WTC11 (cell line): ENCODE results near the gene KCND3. TPM values are rescaled to one million over a fixed set of nuclear protein-coding genes. Genes with fewer than 3 reads are reported as not detected.

Source experiments
- ATAC-seq: fragments of 200-7000 bp; cut with Tn5 transposase; 2 replicates; pipeline ENCODE4 v1.10.0; 2021; ENCODE audit warnings: mild to moderate bottlenecking, moderate library complexity
- CTCF ChIA-PET: fragments of 300-600 bp; sonication (Branson Sonifier 250); formaldehyde crosslinking; loops from one replicate; lab custom pipeline; 2021; ENCODE audit warnings: antibody characterized with exemption; lab: Charles Lee
- POLR2A ChIA-PET: fragments of 350-600 bp; sonication (Branson Sonifier 250); formaldehyde crosslinking; loops from one replicate; lab custom pipeline; 2021; ENCODE audit warnings: antibody characterized with exemption; lab: Charles Lee
- DNase-seq: peaks from one replicate; pipeline ENCODE4 v3.0.0; 2021; ENCODE audit warnings: low spot score
- H3K27ac Mint-ChIP-seq: 2 replicates; pipeline ENCODE4 v1.8.0; 2021; ENCODE audit warnings: mixed read lengths
- H3K27me3 Mint-ChIP-seq: 2 replicates; pipeline ENCODE4 v1.8.0; 2021; ENCODE audit warnings: low read depth, mild to moderate bottlenecking, moderate library complexity, mixed read lengths
- H3K36me3 Mint-ChIP-seq: 2 replicates; pipeline ENCODE4 v1.8.0; 2021; ENCODE audit warnings: mixed read lengths
- H3K4me1 Mint-ChIP-seq: 2 replicates; pipeline ENCODE4 v1.8.0; 2022; ENCODE audit warnings: mixed read lengths
- H3K4me3 Mint-ChIP-seq: 2 replicates; pipeline ENCODE4 v1.8.0; 2021; ENCODE audit warnings: mild to moderate bottlenecking, moderate library complexity, mixed read lengths
- H3K9me3 Mint-ChIP-seq: 2 replicates; pipeline ENCODE4 v1.8.0; 2021; ENCODE audit warnings: mixed read lengths
- FOXJ3 ChIP-seq: sonication (generic); formaldehyde crosslinking; IDR thresholded peaks from 2 replicates; pipeline ENCODE4 v1.9.0; 2021; ENCODE audit warnings: missing genetic modification reagents, mild to moderate bottlenecking, borderline replicate concordance
- FOXP1 ChIP-seq: sonication (generic); formaldehyde crosslinking; IDR thresholded peaks from 2 replicates; pipeline ENCODE4 v1.8.0; 2022; ENCODE audit warnings: missing genetic modification reagents, mild to moderate bottlenecking, moderate library complexity, borderline replicate concordance
- GRHL2 ChIP-seq: fragments of 250-450 bp; sonication (Bioruptor Pico); IDR thresholded peaks from 2 replicates; pipeline ENCODE4 v1.8.0; 2022; ENCODE audit warnings: mild to moderate bottlenecking, moderate library complexity; ENCODE audit not compliant: insufficient replicate concordance, severe bottlenecking
- HMGA2 ChIP-seq: fragments of 250-450 bp; sonication (Bioruptor Pico); IDR thresholded peaks from 2 replicates; pipeline ENCODE4 v1.4.0; 2021; ENCODE audit warnings: mild to moderate bottlenecking, moderate library complexity
- MXD4 ChIP-seq: fragments of 250-450 bp; sonication (Bioruptor Pico); IDR thresholded peaks from 2 replicates; pipeline ENCODE4 v1.8.0; 2021; ENCODE audit warnings: mild to moderate bottlenecking, moderate library complexity, borderline replicate concordance
- NR1H2 ChIP-seq: sonication (generic); formaldehyde crosslinking; IDR thresholded peaks from 2 replicates; pipeline ENCODE4 v1.9.0; 2021; ENCODE audit warnings: mild to moderate bottlenecking, moderate library complexity, missing genetic modification reagents
- PRRX2 ChIP-seq: fragments of 250-450 bp; sonication (Bioruptor Pico); IDR thresholded peaks from 2 replicates; pipeline ENCODE4 v1.8.0; 2021; ENCODE audit warnings: mild to moderate bottlenecking
- RORB ChIP-seq: fragments of 250-450 bp; sonication (Bioruptor Pico); IDR thresholded peaks from 2 replicates; pipeline ENCODE4 v1.9.0; 2021; ENCODE audit warnings: mild to moderate bottlenecking
- SOX15 ChIP-seq: fragments of 250-450 bp; sonication (Bioruptor Pico); IDR thresholded peaks from 2 replicates; pipeline ENCODE4 v1.9.0; 2021; ENCODE audit warnings: mild to moderate bottlenecking
- ZNF396 ChIP-seq: fragments of 250-450 bp; sonication (Bioruptor Pico); IDR thresholded peaks from 2 replicates; pipeline ENCODE4 v1.8.0; 2021; ENCODE audit warnings: mild to moderate bottlenecking, moderate library complexity, borderline replicate concordance
- ZNF671 ChIP-seq: fragments of 250-450 bp; sonication (Bioruptor Pico); IDR thresholded peaks from 2 replicates; pipeline ENCODE4 v1.8.0; 2021; ENCODE audit warnings: mild to moderate bottlenecking
- total RNA-seq: library from RNA; stranded (reverse); gene quantifications from 3 replicates; pipeline ENCODE4 v1.2.3, GENCODE V29; 2021
- TF ChIP-seq, protein P1 (sequence below): sonication (generic); formaldehyde crosslinking; IDR thresholded peaks from 2 replicates; pipeline ENCODE4 v1.8.1; 2023; ENCODE audit warnings: mild to moderate bottlenecking, missing genetic modification reagents
- TF ChIP-seq, protein P2 (sequence below): sonication (generic); formaldehyde crosslinking; IDR thresholded peaks from 2 replicates; pipeline ENCODE4 v1.8.0; 2022; ENCODE audit warnings: mild to moderate bottlenecking, missing genetic modification reagents
- TF ChIP-seq, protein P3 (sequence below): sonication (generic); formaldehyde crosslinking; IDR thresholded peaks from 2 replicates; pipeline ENCODE4 v1.8.0; 2023; ENCODE audit warnings: missing genetic modification reagents, mild to moderate bottlenecking, borderline replicate concordance
- TF ChIP-seq, protein P4 (sequence below): sonication (generic); formaldehyde crosslinking; IDR thresholded peaks from 2 replicates; pipeline ENCODE4 v1.8.0; 2023; ENCODE audit warnings: missing genetic modification reagents
- TF ChIP-seq, protein P5 (sequence below): sonication (generic); formaldehyde crosslinking; IDR thresholded peaks from 2 replicates; pipeline ENCODE4 v1.8.0; 2023; ENCODE audit warnings: mild to moderate bottlenecking, missing genetic modification reagents

KCND3 gene
- total RNA-seq, 1 experiment from 2014 or later: 0.35 TPM

DNA sequence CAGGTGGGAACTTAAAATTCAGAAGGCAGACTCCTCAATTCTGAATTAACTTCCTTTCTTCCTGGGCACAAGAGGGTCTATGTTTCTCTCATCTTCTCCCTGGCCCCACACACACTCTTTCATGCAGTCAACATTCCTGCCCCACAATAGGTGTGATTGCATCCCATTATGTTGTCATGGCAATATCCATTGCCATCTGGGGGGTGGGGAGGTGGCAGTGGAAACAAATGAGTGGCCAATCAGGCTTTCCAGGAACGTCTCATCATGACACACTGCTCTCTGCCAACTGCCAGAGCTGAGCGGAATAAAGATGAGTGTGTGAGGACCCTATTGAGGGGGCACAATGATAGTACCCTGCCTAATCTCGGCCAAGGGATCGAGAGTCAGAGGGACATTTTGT lies 80.4 kb downstream of the KCND3 start (continued):
- TF ChIP-seq, protein P1, sequence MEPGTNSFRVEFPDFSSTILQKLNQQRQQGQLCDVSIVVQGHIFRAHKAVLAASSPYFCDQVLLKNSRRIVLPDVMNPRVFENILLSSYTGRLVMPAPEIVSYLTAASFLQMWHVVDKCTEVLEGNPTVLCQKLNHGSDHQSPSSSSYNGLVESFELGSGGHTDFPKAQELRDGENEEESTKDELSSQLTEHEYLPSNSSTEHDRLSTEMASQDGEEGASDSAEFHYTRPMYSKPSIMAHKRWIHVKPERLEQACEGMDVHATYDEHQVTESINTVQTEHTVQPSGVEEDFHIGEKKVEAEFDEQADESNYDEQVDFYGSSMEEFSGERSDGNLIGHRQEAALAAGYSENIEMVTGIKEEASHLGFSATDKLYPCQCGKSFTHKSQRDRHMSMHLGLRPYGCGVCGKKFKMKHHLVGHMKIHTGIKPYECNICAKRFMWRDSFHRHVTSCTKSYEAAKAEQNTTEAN (CRISPR knock-in tag): no peak
- TF ChIP-seq, protein P2, sequence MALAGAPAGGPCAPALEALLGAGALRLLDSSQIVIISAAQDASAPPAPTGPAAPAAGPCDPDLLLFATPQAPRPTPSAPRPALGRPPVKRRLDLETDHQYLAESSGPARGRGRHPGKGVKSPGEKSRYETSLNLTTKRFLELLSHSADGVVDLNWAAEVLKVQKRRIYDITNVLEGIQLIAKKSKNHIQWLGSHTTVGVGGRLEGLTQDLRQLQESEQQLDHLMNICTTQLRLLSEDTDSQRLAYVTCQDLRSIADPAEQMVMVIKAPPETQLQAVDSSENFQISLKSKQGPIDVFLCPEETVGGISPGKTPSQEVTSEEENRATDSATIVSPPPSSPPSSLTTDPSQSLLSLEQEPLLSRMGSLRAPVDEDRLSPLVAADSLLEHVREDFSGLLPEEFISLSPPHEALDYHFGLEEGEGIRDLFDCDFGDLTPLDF (CRISPR knock-in tag): no peak
- TF ChIP-seq SOX15 (no peak), GRHL2 (CRISPR knock-in tag) (no peak), ZNF396 (CRISPR knock-in tag) (no peak), PRRX2 (no peak), MXD4 (no peak), NR1H2 (CRISPR knock-in tag) (no peak), HMGA2 (no peak), ZNF671 (CRISPR knock-in tag) (no peak), FOXP1 (CRISPR knock-in tag) (no peak)
- TF ChIP-seq, protein P3, sequence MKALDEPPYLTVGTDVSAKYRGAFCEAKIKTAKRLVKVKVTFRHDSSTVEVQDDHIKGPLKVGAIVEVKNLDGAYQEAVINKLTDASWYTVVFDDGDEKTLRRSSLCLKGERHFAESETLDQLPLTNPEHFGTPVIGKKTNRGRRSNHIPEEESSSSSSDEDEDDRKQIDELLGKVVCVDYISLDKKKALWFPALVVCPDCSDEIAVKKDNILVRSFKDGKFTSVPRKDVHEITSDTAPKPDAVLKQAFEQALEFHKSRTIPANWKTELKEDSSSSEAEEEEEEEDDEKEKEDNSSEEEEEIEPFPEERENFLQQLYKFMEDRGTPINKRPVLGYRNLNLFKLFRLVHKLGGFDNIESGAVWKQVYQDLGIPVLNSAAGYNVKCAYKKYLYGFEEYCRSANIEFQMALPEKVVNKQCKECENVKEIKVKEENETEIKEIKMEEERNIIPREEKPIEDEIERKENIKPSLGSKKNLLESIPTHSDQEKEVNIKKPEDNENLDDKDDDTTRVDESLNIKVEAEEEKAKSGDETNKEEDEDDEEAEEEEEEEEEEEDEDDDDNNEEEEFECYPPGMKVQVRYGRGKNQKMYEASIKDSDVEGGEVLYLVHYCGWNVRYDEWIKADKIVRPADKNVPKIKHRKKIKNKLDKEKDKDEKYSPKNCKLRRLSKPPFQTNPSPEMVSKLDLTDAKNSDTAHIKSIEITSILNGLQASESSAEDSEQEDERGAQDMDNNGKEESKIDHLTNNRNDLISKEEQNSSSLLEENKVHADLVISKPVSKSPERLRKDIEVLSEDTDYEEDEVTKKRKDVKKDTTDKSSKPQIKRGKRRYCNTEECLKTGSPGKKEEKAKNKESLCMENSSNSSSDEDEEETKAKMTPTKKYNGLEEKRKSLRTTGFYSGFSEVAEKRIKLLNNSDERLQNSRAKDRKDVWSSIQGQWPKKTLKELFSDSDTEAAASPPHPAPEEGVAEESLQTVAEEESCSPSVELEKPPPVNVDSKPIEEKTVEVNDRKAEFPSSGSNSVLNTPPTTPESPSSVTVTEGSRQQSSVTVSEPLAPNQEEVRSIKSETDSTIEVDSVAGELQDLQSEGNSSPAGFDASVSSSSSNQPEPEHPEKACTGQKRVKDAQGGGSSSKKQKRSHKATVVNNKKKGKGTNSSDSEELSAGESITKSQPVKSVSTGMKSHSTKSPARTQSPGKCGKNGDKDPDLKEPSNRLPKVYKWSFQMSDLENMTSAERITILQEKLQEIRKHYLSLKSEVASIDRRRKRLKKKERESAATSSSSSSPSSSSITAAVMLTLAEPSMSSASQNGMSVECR (CRISPR knock-in tag): no peak
- TF ChIP-seq, protein P4, sequence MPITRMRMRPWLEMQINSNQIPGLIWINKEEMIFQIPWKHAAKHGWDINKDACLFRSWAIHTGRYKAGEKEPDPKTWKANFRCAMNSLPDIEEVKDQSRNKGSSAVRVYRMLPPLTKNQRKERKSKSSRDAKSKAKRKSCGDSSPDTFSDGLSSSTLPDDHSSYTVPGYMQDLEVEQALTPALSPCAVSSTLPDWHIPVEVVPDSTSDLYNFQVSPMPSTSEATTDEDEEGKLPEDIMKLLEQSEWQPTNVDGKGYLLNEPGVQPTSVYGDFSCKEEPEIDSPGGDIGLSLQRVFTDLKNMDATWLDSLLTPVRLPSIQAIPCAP: no peak

DNA sequence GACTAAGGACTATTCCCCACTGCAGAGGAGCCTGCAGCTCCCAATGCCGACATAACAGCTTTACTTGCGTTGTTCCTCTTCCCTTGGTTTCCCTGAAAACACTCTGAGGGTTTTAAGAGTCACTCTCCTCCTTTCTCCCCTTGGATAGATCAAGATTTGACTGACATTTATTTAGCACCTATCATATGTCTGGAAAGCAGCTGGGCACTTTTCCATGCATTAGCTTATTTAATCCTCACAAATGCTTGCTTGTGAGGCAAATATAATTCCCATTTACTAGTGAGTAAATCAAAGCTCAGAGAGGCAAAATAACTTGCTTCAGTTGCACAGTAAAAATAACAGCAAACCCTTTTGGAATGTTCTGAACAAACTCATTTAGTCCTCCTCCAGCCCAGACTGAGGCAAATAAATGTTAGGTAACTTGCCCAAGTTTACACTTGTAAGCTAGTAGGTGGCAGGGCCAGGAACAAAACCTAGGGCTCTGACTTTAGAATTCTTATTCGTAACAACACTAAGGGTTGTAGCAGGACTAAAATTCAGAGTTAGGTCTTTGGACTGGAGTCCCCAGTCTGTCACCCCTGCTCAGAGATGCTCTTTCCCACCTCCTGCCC lies 81.4 kb downstream of the KCND3 start:
- H3K27me3 Mint-ChIP-seq: peaks cover 29% of the 10 kb centered on the region
- POLR2A ChIA-PET: no interaction called here
- ATAC-seq: no peak
- peaks cover 37% of the 10 kb centered on the region for H3K4me1 Mint-ChIP-seq
- no peak overlapping the region for H3K4me3 Mint-ChIP-seq
- no peaks in the 10 kb centered on the region for H3K36me3 Mint-ChIP-seq
- H3K9me3 Mint-ChIP-seq: no peaks in the 10 kb centered on the region; the same call in 1 of the 2 replicates
- DNase-seq: no peak
- no peak overlapping the region for H3K27ac Mint-ChIP-seq
- no peak for TF ChIP-seq RORB (CRISPR knock-in tag)
- TF ChIP-seq, protein P5, sequence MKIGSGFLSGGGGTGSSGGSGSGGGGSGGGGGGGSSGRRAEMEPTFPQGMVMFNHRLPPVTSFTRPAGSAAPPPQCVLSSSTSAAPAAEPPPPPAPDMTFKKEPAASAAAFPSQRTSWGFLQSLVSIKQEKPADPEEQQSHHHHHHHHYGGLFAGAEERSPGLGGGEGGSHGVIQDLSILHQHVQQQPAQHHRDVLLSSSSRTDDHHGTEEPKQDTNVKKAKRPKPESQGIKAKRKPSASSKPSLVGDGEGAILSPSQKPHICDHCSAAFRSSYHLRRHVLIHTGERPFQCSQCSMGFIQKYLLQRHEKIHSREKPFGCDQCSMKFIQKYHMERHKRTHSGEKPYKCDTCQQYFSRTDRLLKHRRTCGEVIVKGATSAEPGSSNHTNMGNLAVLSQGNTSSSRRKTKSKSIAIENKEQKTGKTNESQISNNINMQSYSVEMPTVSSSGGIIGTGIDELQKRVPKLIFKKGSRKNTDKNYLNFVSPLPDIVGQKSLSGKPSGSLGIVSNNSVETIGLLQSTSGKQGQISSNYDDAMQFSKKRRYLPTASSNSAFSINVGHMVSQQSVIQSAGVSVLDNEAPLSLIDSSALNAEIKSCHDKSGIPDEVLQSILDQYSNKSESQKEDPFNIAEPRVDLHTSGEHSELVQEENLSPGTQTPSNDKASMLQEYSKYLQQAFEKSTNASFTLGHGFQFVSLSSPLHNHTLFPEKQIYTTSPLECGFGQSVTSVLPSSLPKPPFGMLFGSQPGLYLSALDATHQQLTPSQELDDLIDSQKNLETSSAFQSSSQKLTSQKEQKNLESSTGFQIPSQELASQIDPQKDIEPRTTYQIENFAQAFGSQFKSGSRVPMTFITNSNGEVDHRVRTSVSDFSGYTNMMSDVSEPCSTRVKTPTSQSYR: no peak
- TF ChIP-seq FOXJ3 (CRISPR knock-in tag): no peak
- TF ChIP-seq, all 79 proteins: peak for 0
- CTCF ChIA-PET: no interaction called here
